Brain microvascular endothelial cell (primary cell): ENCODE results near the gene MRAP2.

ENCODE experiments used
- DNase-seq: peaks from one replicate; pipeline ENCODE4 v3.0.0-alpha.2; 2020
- H3K27ac ChIP-seq: fragments of 250-450 bp; sonication (Bioruptor Pico); 2 replicates; pipeline ENCODE4 v1.5.1; 2020; ENCODE audit warnings: mild to moderate bottlenecking, moderate library complexity
- H3K27me3 ChIP-seq: fragments of 250-450 bp; sonication (Bioruptor Pico); replicated peaks from 2 replicates; pipeline ENCODE4 v1.5.1; 2020; ENCODE audit warnings: mild to moderate bottlenecking
- H3K36me3 ChIP-seq: fragments of 250-450 bp; sonication (Bioruptor Pico); replicated peaks from 2 replicates; pipeline ENCODE4 v1.5.1; 2020; ENCODE audit warnings: mild to moderate bottlenecking
- H3K4me3 ChIP-seq: 2 replicates; pipeline ENCODE4 v1.5.1; 2011; ENCODE audit warnings: low read depth, mild to moderate bottlenecking, control low read depth, low read length, moderate library complexity
- CTCF ChIP-seq: IDR thresholded peaks from 2 replicates; pipeline ENCODE4 v1.5.1; 2011; ENCODE audit warnings: low read depth, mild to moderate bottlenecking, moderate library complexity, low read length, control low read depth, inconsistent platforms; ENCODE audit errors: missing control alignments
- in situ Hi-C: cut with HindIII; loops from 2 replicates; pipeline ENCODE4 v1.10.0; 2017; ENCODE audit warnings: low sequenced_read_pairs, low pct_ligation_motif_present

Gene MRAP2

GRCh38 chr6:84033523-84034451 lies at the start of gene MRAP2:
TSS of gene MRAP2 (plus strand) at chr6:84033772. CDS start at chr6:84055319, 21,547 bp downstream.
- Histone ChIP-seq H3K36me3 (no peaks in the 10 kb centered on the region), H3K4me3 (peak within 1 kb of the TSS; percentile 59), H3K27me3 (no peaks in the 10 kb centered on the region), H3K27ac (no peak within 1 kb of the TSS)
- peak; percentile 3 for DNase-seq
- in situ Hi-C loops: no loop called here
- TF ChIP-seq CTCF: no peak

- Histone ChIP-seq H3K4me3 (no peak overlapping the region), H3K27ac (no peak overlapping the region), H3K36me3 (no peaks in the 10 kb centered on the region), H3K27me3 (no peaks in the 10 kb centered on the region)
- in situ Hi-C loops: no loop called here
- DNase-seq: no peak
- no peak for TF ChIP-seq CTCF
These were observed 49.2 kb upstream of the MRAP2 start for GRCh38 chr6:83984411-83984810.

- no peak overlapping the region for H3K4me3 ChIP-seq
- no peak overlapping the region for H3K27ac ChIP-seq
- DNase-seq: no peak
- no peaks in the 10 kb centered on the region for H3K36me3 ChIP-seq
- in situ Hi-C loops: no loop called here
- no peak for TF ChIP-seq CTCF
- H3K27me3 ChIP-seq: no peaks in the 10 kb centered on the region
These were observed 48.3 kb upstream of the MRAP2 start for GRCh38 chr6:83985308-83985713.

- H3K27ac ChIP-seq: no peak overlapping the region
- no peaks in the 10 kb centered on the region for H3K36me3 ChIP-seq
- H3K4me3 ChIP-seq: no peak overlapping the region
- no peaks in the 10 kb centered on the region for H3K27me3 ChIP-seq
- no peak for DNase-seq
- in situ Hi-C loops: no loop called here
- TF ChIP-seq CTCF: no peak
These were observed 47.9 kb upstream of the MRAP2 start for GRCh38 chr6:83985715-83986114.

GRCh38 chr6:83998021-83998584 lies 35.5 kb upstream of the MRAP2 start:
- TF ChIP-seq CTCF: no peak

More at GRCh38 chr6:83998021-83998584, 35.5 kb upstream of the MRAP2 start:
- H3K27ac ChIP-seq: no peak overlapping the region
- no peak overlapping the region for H3K4me3 ChIP-seq
- no peaks in the 10 kb centered on the region for H3K27me3 ChIP-seq
- no peak for DNase-seq
- in situ Hi-C loops: no loop called here
- no peaks in the 10 kb centered on the region for H3K36me3 ChIP-seq
